Urothelium cell line (cell line): ENCODE data around the gene RNF215.

Experiments
- DNase-seq: peaks from one replicate; pipeline ENCODE4 v3.0.0; 2011; ENCODE audit warnings: low spot score, mixed read lengths
- FAIRE-seq: peaks from 2 replicates; lab custom pipeline; 2011; peaks lifted over from hg19 to GRCh38; lab: Jason Lieb, UNC

RNF215 gene

GRCh38 chr22:30397656-30398635 lies 10.7 kb upstream of the RNF215 start:
- FAIRE-seq (peak; percentile 74), DNase-seq (no peak)

- peak; percentile 89 for DNase-seq
- peak; percentile 71 for FAIRE-seq
These were observed 9.9 kb upstream of the RNF215 start, which contains the start of gene SEC14L2 for GRCh38 chr22:30396871-30397655. Gene SEC14L2, plus strand, starts transcription at chr22:30397018. Its CDS starts 99 bp downstream, at chr22:30397117.

GRCh38 chr22:30393885-30394284 lies 6.7 kb upstream of the RNF215 start:
- no peak for DNase-seq
- FAIRE-seq = no peak

- FAIRE-seq (no peak), DNase-seq (no peak)
These were observed 6.1 kb upstream of the RNF215 start for GRCh38 chr22:30393322-30393680.

GRCh38 chr22:30392661-30393321 lies 5.6 kb upstream of the RNF215 start:
- FAIRE-seq = no peak

GRCh38 chr22:30390974-30391691 lies 3.9 kb upstream of the RNF215 start:
- DNase-seq = no peak
- FAIRE-seq = peak; percentile 42

More at GRCh38 chr22:30392661-30393321, 5.6 kb upstream of the RNF215 start:
- no peak for DNase-seq

GRCh38 chr22:30386608-30386959 lies 627 bp downstream of the RNF215 start:
- FAIRE-seq (peak; percentile 23), DNase-seq (no peak)

- DNase-seq (no peak), FAIRE-seq (no peak)
These were observed 1.3 kb downstream of the RNF215 start for GRCh38 chr22:30385942-30386341.

GRCh38 chr22:30383061-30383460 lies 4.2 kb downstream of the RNF215 start:
- FAIRE-seq (no peak), DNase-seq (no peak)

- no peak for DNase-seq
- no peak for FAIRE-seq
These were observed 4.9 kb downstream of the RNF215 start for GRCh38 chr22:30382340-30382739.

GRCh38 chr22:30381264-30381663 lies 5.9 kb downstream of the RNF215 start:
- peak; percentile 35 for FAIRE-seq
- no peak for DNase-seq

- no peak for FAIRE-seq
- no peak for DNase-seq
These were observed 7.2 kb downstream of the RNF215 start for GRCh38 chr22:30380011-30380410.

GRCh38 chr22:30375312-30375849 lies 11.8 kb downstream of the RNF215 start:
- no peak for FAIRE-seq
- DNase-seq = no peak

GRCh38 chr22:30373331-30374325 lies 13.6 kb downstream of the RNF215 start:
- no peak for DNase-seq
- no peak for FAIRE-seq

GRCh38 chr22:30372915-30373314 lies 14.3 kb downstream of the RNF215 start:
- DNase-seq (no peak), FAIRE-seq (no peak)

- DNase-seq (no peak), FAIRE-seq (no peak)
These were observed 15.2 kb downstream of the RNF215 start for GRCh38 chr22:30371981-30372380.

- FAIRE-seq = no peak
These were observed 15.9 kb downstream of the RNF215 start for GRCh38 chr22:30371321-30371720.

GRCh38 chr22:30370641-30371230 lies 16.5 kb downstream of the RNF215 start:
- DNase-seq (no peak), FAIRE-seq (no peak)

More at GRCh38 chr22:30371321-30371720, 15.9 kb downstream of the RNF215 start:
- no peak for DNase-seq

GRCh38 chr22:30368420-30368819 lies 18.8 kb downstream of the RNF215 start:
- FAIRE-seq (peak; percentile 9), DNase-seq (no peak)
